Retinal pigment epithelial cell (primary cell): Measurements from ENCODE around the gene AFF3.
A peak's percentile ranks its signal among the peaks of the same experiment; 100 is the strongest.

Experiments
- DNase-seq: peaks from one replicate; pipeline ENCODE4 v3.0.0-alpha.2; 2010; ENCODE audit warnings: low read depth
- H3K4me3 ChIP-seq: 2 replicates; pipeline ENCODE4 v1.5.1; 2011; ENCODE audit warnings: mild to moderate bottlenecking, low read length, control low read depth, moderate library complexity
- CTCF ChIP-seq: conservative IDR thresholded peaks from 2 replicates; pipeline ENCODE4 v1.5.1; 2011; ENCODE audit warnings: low read depth, low read length, control low read depth, inconsistent platforms

The AFF3 gene

DNA sequence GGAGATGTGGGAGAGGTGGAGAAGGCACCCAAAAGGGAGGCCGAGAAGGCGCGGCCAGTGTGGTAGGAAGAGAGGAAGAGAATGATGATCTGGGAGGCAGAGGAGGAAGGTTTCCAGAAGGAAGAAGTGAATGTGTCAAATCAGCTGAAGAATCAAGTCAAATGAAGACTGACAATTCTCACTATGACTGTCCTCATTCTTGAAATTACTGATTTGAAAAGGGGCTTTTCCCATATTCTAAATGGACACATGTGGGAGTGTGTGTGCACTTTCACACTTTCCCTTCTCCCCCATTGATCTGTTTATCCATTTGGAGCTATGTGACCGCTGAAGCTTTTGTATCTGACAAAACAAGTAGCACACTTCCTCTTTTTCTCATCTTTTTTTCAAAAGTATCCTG is 6.1 kb downstream of the AFF3 start:
- no peak for TF ChIP-seq CTCF
- no peak for DNase-seq

GRCh38 chr2:100135415-100135814 is 7.0 kb downstream of the AFF3 start:
- TF ChIP-seq CTCF: no peak

More for the DNA sequence above, 6.1 kb downstream of the AFF3 start:
- H3K4me3 ChIP-seq: no peak overlapping the region

DNA sequence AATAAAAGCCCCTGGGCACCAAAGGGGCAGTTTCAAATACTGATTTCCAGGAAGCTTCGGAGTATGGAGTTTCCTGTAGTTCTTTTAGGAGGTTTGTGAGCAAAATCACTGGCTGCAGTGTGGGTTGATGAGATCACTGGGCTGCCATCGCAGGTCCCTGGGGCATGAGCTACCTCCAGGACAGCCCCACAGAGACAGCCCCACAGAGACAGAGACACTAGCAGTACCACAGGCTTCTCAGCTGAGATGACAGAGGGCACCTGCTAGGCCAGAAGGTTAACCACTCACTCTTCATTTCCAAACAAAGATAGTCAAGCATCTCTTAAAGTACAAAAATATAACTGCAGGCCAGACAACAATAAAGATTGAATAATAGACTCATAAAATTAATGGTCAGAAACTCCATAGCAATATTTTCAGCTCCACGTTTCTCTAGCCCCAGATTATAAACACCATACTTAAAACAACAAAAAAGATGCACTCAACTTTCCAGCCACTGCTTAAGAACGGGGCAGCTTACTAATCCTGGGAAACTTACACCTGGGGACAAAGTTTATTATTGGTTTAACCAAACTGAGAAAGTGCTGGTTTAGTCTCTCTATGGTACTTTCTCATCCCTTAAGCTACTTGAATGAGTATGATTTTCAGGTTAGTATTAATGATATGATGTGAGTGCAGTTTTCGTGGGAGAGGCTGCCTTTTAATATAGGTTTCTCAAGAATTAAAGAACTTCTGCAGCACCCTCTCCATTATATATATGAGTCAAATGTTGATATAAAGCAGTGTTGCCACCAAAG is 11.6 kb downstream of the AFF3 start:
- DNase-seq: no peak
- H3K4me3 ChIP-seq: no peak overlapping the region
- no peak for TF ChIP-seq CTCF

More at GRCh38 chr2:100135415-100135814, 7.0 kb downstream of the AFF3 start:
- DNase-seq: no peak
- no peak overlapping the region for H3K4me3 ChIP-seq

- no peak for TF ChIP-seq CTCF
- DNase-seq: no peak
- no peak overlapping the region for H3K4me3 ChIP-seq
Observed at GRCh38 chr2:100126897-100127401, 15.4 kb downstream of the AFF3 start.

DNA sequence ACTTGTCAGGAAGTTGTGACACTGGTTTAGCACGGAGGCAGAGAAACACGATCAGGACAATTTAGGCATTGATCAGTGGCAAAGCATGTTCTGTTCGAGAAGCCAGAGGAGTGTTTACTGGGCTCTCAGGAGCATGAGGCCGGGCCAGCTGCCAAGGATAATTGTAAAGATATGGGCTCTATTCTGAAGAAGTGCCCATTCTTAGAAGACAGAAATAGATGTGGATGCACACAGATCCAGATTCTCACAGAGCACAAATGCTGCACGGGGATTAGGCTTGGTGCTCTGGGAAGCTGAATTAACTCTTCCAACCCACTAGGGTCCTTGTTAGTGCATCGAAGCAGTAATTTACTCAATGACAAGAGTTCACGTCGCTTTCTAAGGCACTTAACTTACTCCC is 16.2 kb downstream of the AFF3 start:
- no peak for TF ChIP-seq CTCF
- H3K4me3 ChIP-seq: no peak overlapping the region
- no peak for DNase-seq

DNA sequence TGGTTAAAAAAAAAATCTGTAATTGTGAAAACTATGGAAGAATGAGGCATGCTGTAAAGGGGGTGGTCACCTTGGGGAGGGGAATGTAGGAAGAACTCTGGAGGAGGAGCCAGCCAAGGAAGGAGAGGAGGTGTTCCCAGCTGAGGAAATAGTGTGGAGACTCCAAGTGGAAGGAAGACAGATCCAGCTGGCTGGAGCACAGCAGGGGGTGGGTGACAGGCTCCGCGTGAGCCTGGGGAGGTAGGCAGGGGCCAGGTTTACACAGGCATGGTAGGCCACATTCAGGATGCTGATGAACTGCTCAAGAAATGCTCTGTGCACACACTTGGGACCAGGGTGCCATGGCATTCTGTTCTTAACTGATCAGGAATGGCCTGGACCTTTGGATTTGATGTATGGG is 16.8 kb downstream of the AFF3 start:
- no peak for TF ChIP-seq CTCF
- no peak for DNase-seq
- no peak overlapping the region for H3K4me3 ChIP-seq

GRCh38 chr2:100124761-100125160 is 17.6 kb downstream of the AFF3 start:
- peak; percentile 46 for DNase-seq
- no peak for TF ChIP-seq CTCF
- no peak overlapping the region for H3K4me3 ChIP-seq
